Fibroblast of skin of back (primary cell): ENCODE measurements around the gene PEX26.
"Not testable (repeated sequence)": the region's sequence is repeated elsewhere in the genome, so short reads cannot be mapped to it uniquely, and the experiment has no call there.

Experiments
- DNase-seq: peaks from one replicate; pipeline ENCODE4 v3.0.0-alpha.2; 2013

Gene PEX26

DNA sequence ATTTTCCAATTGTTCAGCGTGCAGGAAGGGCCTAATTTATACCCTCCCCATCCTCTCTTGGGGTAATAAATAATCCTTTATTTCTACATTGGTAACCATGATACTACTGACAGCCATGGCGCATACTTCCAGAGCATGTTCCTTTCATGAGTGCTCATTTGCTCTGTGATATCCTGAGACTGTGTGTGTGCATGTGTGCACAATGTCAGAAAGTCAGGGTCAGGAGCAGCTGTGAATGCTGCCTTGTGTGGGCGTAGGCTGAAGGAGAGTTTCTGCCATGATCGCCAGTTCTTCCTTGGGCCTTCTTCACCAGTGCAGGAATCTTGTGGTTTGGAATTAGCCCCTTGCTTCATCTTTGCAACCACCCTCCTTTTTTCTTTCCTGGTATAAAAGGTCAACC, 43.1 kb downstream of the PEX26 start:
- DNase-seq = no peak

DNA sequence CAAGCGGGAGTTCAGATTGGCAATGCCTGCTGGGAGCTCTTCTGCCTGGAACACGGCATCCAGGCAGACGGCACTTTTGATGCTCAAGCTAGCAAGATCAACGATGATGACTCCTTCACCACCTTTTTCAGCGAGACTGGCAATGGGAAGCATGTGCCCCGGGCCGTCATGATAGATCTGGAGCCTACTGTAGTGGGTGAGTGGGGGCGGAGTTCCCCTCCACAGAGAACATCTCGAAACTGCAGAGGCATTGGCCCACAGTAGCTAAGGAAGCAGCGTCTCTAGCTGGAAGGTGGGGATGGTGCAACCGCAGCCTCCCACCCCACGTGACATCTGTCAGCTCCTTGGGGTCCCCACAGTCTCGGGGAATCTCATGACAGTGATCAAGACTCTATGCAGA, 43.7 kb downstream of the PEX26 start:
- no peak for DNase-seq

DNA sequence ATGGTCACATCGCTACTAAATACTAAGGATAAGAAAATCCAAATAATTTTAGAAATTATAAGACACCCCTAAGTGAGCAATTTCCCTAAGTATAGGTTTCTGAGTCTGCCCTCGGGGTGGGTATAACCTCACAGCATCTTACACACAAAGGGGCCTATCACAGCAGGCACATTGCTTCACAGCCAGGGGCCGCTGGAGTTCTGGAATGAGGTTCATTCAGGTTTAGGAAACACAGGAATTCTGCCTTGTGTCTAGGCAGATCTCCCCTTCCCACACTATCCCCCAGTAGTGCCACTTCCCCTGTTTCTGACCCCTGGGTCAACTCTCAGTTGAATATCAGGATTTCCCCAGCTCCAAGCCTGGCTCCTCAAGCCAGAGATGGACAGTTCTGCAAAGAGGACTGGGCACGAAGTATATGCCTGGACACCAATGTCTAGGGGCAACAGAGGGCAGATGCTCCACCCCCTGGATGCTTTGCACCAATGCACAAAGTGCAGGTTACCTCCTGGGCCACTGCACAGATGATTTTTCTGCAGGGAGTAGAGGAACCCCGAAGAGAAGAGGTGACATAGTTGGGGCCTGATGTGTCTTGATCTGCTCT, 44.3 kb downstream of the PEX26 start:
- no peak for DNase-seq

DNA sequence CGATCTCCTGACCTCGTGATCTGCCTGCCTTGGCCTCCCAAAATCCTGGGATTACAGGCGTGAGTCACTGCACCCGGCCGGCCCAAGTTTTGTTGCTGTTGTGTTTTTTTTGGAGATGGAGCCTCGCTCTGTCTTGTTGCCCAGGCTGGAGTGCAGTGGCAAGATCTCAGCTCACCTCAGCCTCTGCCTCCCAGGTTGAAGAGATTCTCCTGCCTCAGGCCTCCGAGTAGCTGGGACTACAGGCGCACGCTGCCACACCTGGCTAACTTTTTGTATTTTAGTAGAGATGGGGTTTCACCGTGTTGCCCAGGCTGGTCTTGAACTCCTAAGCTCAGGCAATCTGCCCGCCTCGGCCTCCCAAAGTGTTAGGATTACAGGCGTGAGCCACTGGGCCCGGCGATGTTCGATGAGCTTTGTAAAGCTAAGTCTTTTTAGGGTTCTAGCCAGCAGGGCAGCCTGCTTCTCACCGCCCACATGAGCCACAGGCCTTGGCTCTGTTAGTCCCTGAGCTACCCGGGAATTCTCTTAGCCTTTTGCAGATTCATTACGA, 45.8 kb downstream of the PEX26 start:
- DNase-seq = not testable (repeated sequence)

DNA sequence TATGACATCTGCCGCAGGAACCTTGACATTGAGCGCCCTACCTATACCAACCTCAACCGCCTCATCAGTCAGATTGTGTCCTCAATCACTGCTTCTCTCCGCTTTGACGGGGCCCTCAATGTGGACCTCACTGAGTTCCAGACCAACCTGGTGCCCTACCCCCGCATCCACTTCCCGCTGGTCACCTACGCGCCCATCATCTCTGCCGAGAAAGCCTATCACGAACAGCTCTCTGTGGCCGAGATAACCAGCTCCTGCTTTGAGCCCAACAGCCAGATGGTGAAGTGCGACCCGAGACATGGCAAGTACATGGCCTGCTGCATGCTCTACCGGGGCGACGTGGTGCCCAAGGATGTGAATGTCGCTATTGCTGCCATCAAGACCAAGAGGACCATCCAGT, 48.8 kb downstream of the PEX26 start:
- no peak for DNase-seq

DNA sequence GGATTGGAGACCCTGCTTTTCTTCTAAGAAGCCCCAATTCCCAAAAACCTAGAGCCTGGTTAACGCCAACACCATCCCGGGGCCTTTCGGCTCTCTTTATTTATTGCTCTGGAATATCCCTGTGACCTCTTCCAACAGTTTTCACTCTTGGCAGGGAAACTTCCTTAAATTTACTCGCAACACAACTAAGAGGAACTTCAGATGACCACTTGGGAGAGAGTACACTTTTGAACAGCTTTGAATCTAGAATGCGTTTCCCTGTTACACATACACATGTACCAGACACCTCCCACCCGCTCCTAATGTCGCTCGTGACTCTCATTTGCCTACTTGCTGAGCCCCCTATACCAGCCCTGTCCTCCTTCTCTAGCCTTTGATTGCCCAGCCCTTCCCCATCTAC, 52.2 kb downstream of the PEX26 start:
- DNase-seq = no peak

DNA sequence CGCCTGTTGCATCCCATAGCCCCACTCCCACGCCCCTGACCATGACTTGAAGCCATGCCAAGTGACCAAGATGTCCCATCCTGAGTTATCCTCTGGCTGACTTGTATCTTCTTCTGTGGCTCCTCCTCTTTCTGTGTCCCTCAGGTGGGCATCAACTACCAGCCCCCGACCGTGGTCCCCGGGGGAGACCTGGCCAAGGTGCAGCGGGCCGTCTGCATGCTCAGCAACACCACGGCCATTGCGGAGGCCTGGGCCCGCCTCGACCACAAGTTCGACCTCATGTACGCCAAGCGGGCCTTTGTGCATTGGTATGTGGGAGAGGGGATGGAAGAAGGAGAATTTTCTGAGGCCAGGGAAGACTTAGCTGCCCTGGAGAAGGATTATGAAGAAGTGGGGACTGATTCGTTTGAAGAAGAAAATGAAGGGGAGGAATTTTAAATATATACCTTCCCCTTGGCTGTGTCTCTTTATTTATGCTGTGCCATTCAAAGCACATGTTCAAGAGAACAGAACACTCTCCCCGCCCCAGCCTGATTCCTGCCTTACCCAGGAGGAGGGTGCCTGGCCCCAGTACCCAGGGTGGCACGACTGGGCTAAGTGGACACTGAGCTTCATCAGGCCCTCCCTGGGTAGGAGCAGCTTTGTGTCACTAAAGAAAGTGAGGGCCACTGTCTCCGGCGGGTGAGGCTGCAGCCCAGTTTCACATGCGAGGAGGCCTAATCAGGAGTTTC, 53.1 kb downstream of the PEX26 start:
- DNase-seq = no peak

DNA sequence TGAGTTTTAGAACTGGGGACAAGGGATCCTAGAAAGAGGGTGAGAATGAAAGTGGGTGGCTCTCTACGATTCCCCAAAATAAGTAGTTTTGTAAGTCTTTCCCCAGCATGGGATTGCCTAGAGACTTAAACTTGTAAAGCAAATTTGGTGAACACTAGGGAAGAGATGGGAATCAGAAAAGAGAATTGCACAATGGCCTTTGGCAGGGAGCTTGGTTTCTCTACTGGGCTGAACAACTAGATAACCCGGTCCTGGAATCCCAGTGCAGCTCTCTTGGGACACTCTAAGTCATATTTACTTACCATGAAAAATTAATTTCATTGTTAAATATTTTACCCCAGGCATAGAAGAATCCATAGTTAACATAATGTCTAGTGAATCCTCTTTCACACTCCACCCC, 55.7 kb downstream of the PEX26 start:
- DNase-seq = no peak

DNA sequence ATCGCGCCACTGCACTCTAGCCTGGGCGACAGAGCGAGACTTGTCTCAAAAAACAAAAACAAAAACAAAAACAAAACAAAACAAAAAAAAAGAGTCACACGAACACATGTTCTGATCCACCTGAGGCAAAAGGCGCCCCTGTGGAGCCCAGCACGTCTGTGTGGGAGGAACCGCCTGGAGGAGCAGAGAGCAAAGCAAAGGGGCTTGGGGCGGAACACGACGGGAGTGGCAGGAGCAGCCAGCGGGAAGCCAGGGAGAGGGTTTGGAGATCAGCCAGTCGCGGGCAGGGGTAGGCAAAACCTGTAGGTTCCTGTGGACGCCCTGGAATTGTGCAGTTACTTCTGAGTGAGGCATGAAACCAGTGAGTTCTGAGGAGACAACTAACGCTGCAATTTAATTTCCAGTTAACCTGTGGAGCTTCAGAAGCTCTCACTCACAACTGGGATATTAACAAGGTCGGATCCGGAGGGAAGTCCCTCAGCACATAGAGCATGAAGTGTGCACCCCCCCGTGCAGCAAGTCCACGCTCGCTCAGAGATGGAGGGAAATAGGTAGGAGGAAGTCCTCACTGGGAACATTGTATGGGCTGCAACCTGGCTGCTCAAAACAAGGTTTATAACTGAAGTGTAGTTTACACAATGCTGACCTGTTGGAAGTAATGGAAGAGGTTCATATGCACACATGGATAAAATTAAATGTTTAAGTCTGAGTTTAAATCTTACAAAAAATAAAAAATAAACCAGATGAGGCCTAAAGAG, 59.0 kb downstream of the PEX26 start:
- DNase-seq = no peak

DNA sequence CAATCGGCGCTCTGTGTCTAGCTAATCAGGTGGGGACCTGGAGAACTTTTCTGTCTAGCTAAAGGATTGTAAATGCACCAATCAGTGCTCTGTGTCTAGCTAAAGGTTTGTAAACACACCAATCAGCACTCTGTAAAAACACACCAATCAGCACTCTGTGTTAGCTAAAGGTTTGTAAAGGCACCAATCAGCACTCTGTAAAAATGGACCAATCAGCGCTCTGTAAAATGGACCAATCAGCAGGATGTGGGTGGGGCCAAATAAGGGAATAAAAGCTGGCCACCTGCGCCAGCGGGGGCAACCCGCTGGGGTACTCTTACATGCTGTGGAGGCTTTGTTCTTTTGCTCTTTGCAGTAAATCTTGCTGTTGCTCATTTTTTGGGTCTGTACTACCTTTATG, 63.2 kb downstream of the PEX26 start:
- DNase-seq = not testable (repeated sequence)

DNA sequence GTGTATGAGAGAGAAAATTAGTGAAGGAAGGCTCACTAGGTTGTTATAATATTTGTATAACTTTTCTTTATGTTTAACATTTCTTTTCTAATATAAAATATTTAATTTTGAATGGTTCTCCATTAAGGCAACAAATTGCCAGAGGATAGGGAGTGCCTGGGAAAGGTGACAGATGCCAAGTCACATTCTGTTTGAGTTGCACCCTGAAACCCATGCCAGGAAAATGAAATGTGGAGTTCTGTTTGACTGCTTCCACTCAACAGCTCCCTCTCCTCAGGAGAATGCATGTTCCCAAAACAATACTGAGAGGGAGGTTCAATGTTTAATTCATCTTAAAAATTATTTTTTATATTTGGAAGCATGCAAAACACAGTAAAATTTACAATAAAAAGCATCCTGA, 66.3 kb downstream of the PEX26 start:
- no peak for DNase-seq

DNA sequence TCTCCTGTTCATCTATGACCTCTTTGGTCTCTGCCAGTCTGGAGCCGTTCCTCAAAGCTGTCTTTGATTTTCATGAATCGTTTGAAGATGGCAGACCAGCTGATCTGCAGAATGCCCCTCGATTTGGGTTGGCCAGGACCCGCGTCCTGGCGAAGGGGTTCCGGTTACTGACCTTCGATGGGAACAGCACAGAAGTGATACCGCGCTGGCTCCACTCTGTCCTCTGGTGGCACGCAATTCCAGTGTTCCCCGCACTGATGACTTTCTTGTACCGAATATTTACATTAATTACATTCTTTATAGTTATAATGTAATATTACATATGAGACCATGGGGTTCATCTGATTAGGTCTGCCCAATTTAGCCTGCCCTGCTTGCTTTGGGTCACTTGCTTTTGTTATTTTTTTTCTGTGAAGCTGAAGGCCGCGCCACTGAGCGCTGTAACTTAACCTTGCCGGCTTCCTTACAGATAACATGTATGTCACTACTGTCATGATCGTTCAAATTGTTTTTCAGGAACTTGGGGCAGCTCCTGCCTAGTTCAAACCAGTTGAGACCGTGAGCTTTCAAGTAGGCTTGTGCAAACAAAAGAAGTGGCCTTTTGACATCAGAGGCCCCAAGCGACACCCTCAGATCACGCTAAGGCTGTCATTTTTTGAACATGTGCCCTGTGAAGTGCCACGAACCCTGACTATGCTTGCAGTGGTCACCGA, 68.0 kb downstream of the PEX26 start:
- no peak for DNase-seq

DNA sequence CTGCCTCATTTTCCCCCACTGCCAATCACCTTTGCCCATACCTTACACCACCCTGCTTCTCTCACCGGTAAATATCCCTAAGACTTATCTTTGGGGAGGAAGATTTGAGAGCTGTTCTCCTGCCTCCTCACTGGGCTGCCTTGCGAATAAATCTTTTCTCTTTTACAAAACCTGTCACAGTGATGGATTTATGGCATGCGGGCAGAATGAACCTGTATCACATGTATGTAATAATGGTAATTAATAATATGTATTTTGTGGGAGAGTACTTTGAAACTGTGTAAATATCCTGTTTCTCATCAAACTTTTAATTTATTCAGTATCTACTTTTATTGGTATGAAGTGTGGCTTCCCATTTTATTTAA, 68.6 kb downstream of the PEX26 start:
- DNase-seq = no peak

DNA sequence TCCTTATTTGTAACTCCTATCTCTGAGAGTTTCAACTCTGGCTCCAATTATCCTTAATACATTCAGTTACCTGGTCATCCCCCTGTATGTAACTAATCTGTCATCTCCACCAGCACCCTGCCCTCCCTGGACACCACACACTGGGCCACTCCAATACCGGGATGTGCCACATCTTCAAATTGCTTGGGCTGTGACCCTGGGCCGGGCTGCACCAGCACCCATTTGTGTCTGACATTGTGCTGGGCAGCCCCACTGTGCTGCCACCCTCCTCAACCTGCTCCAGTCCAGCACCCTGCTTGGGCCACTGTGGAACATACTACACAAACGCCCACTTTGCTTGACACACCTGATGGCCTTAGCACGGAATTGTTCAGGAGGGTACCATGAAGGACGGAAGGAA, 70.0 kb downstream of the PEX26 start:
- no peak for DNase-seq

DNA sequence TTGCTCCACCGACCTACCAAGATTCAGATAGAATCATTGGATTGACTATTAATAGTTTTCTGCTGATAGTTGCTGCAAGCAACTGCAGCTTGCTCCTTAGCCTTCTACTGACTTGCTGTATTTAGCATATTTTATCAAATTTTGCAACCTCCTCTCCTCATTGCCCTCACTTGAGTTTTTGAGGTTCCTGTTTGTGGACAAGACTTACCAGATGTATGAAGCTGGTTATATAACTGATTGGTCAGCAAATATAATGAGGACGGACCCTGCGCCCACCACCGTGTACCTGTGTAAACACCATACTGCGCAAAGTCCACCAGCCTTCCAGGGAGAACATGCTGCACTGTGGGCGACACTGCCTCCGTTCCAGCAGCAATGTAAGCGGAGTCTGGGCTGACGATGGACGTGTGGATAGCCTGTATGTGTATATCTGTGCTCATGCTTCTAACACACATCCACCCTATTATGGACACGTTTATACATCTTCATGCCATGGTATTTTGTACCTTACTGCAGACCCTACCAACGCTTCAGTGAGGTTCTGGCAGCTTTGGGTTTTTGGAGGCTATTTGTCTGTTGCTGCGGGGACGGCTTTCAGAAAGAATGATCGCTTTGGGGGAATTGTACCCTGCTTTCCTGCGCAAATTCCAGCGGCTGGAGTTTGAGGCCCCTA, 70.6 kb downstream of the PEX26 start:
- no peak for DNase-seq

DNA sequence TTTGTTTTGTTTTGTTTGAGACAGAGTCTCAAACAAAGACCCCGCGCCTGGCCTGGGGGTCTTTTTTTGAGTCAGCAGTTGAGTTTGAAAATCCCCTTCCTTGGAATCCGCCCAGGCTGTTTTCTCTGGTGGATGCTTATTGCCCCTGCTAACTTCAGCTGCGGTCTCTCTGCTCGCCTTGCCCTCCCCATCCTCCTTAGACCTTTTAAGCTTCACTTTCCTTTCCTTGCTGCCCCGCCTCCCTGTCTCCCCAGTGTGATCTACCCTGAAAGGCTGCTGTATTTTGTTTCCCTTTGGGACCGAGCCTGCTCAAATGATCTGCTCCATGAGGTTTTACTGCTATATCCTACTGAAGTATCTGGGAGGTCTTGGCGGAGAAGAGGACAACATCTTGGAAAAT, 74.7 kb downstream of the PEX26 start:
- DNase-seq = no peak

DNA sequence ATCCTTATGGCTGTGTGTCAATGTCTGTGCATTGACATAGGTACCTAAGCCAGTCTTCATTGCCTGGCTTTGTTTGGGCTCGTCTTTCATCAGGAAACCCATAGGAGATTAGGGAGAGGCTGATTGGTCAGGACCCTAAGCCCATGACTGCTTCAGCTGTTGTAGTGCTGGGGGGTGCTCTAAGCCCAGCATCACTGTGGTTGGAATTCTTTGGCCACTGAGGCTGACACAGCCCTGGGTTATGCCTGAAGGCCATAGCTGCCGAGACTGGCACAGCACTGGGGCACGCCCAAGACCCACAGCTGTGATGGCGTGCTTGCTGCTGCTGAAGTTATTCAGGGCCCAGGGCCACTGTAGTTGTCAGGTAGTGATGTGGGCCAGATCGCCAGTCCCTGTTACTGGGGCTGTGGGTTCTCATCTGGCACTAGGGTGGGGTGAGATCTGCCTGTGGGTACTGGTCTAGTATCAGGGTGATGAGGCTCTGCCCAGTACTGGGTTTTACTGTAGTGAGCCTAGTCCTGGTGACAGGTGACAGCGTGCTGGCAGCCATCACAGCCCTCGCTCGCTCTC, 77.1 kb downstream of the PEX26 start:
- no peak for DNase-seq
